ENCODE measurements around the gene PACSIN1.

GRCh38 chr6:34572021-34572420 lies 106.1 kb downstream of the PACSIN1 start:
- TF ChIP-seq CTCF (IDR thresholded peaks at IDR 0.05) (no peak), EP300 (IDR thresholded peaks at IDR 0.05) (no peak), POLR2A (IDR thresholded peaks at IDR 0.05) (no peak), POLR2AphosphoS5 (IDR thresholded peaks at IDR 0.05) (no peak)

All from stomach (tissue), 4 donors.